ENCODE data around the gene TYMP.

TYMP gene

GRCh38 chr22:50532824-50533796 lies 3.3 kb upstream of the TYMP start:
- no peak for DNase-seq (ENCODE audit: low spot score)
- TF ChIP-seq CTCF (IDR thresholded peaks at IDR 0.05; ENCODE audit: extremely low read depth, missing control alignments): no peak

DNA sequence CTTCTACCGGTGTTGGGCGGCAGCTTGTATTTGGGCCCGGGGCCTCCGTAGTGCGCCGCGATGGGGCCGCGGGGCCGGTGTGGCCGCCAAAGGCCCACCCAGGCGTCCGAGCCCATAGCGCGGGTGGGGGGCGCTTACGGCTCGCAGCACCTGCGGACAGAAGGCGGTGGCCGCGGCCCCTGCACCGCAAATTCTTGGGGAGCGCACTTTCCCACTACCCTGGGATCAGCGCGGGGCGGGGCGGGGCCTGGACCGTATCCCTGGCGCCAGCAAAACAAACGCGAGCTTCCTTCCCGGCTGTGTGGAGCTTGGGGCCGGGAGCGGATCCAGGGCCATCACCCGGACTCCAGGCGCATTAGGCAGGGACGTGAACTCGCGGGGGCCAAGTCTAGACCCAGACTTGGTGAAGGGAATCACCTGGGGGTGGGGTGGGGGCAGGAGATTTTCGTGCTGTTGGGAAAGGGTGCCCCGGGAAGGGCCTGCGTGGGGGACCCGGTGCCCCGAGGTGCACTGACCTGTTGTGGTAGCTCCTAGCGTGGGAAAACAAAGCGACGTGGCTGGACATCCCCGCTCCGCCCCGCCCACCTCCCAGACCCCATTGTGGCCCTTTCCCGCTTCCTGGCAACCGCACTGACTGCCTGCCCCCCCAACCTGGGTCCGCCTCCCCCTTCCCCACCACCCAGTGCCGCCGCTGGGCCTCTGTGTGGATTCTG lies 2.3 kb upstream of the TYMP start:
- DNase-seq (ENCODE audit: low spot score): no peak
- TF ChIP-seq CTCF (IDR thresholded peaks at IDR 0.05; ENCODE audit: extremely low read depth, missing control alignments): no peak

- TF ChIP-seq CTCF (IDR thresholded peaks at IDR 0.05; ENCODE audit: extremely low read depth, missing control alignments): no peak
- peak; percentile 81 for DNase-seq (ENCODE audit: low spot score)
Observed at GRCh38 chr22:50531546-50531961, 1.7 kb upstream of the TYMP start.

GRCh38 chr22:50530877-50531545 lies 1.2 kb upstream of the TYMP start:
- DNase-seq (ENCODE audit: low spot score): peak; percentile 84
- no peak for TF ChIP-seq CTCF (IDR thresholded peaks at IDR 0.05; ENCODE audit: extremely low read depth, missing control alignments)

DNA sequence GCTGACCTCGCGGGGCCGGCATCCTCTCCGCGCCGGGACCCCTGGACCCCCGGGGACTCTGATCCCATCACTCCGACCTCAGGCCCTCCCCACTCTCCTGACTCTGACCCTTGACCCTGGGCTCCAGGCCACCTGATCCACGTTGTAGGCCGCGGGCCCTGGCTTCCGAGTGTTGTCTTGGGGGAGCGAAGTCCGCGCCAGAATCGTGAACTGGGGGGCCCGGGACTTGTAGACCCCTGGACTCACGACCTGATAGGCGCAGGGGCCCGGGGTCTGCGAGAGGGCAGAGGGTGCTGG lies 716 bp upstream of the TYMP start:
- DNase-seq (ENCODE audit: low spot score): no peak

GRCh38 chr22:50529416-50529896 lies 356 bp downstream of the TYMP start:
- DNase-seq (ENCODE audit: low spot score): no peak
- TF ChIP-seq CTCF (IDR thresholded peaks at IDR 0.05; ENCODE audit: extremely low read depth, missing control alignments): no peak

More for the DNA sequence above, 716 bp upstream of the TYMP start:
- no peak for TF ChIP-seq CTCF (IDR thresholded peaks at IDR 0.05; ENCODE audit: extremely low read depth, missing control alignments)
